Caki2 (cell line): ENCODE measurements around the gene PHF13. TPM values are rescaled to one million over a fixed set of nuclear protein-coding genes. Genes with fewer than 3 reads are reported as not detected.
"Not testable (repeated sequence)": the region's sequence is repeated elsewhere in the genome, so short reads cannot be mapped to it uniquely, and the experiment has no call there.

ENCODE experiments used
- DNase-seq: peaks from one replicate; pipeline ENCODE4 v3.0.0-alpha.2; 2015; ENCODE audit warnings: low read depth
- in situ Hi-C: cut with HindIII; loops from 2 replicates; pipeline ENCODE4 v1.10.0; 2016; ENCODE audit warnings: low sequenced_read_pairs, low pct_unique_long_range_greater_than_20kb, mixed read lengths
- total RNA-seq: library from RNA; depleted of rRNA; stranded (reverse); fragments of >200 nt; shearing (Covaris generic); gene quantifications from 2 replicates; pipeline ENCODE4 v1.2.3, GENCODE V29; 2014; ENCODE audit warnings: low replicate concordance

The PHF13 gene
- total RNA-seq, 1 experiment from 2014 or later = 11.0 TPM

DNA sequence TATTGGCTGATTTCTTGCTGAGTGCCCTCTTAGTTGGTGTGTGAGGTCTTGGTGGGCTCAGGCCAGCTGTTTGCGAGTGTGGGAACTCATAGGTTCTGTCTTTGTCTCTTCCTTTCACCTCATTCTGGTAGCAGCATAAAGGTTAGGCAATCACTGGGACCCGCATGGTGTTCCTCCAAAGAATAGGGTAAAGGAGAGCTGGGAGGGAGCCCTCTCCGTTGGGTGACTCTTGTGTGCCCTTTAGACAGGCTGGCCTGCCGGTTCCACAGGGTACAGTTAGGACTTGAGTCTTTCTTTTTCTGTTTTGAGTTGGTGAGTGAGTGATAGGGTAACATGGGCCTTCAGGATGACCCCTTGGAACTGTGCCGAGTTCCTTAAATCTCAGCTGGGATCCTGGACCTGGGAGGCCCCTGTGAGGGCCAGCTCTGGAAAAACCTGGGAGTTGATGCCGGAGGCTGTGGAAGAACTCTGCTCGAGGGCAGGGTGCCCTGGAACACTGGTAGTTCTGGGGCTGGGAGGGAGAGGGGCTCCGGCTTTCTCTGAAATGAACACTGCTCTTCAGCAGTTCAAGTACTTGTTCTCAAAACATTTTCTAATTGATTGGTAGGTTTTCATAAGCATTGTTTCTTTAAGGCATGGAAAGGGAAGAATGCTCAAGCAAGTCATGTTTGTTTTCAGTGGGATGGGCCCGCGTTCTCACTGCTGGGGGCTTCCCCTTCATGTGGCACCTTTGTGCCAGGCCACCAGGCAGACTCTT is 9.0 kb downstream of the PHF13 start:
- no peak for DNase-seq
- in situ Hi-C loops = no loop called here

DNA sequence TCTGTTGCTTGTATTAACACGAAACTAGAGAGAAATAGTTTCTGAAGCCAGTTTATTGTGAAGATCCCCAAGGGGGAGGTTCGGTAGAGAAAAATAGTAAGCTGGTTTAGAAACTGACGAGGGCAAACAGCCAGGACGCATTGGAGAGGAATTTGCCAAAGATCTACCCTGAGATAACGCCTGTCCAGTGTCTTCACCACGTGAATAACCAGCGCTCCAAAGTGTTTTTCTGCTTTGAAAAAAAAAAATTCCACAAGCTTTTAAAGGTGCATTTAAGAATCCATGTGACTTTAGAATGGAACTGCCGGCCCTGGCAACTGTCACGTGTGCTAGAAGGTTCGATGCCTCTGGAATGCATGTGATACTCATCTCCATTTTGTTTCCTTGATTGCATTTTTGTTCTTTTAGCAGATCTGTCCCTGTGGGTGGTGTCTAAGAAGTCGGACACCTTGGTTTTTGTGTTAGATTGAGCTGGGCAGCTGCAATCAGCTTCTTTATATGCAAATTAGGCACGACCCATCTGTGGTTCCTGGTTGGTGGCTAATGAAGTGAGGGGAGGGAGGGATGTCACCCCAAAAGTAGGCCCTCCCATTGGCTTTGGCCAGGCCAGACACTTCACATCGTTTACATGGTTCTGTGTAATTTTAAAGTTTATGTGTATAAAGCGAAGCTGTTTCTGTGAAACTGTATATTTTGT is 9.9 kb downstream of the PHF13 start:
- in situ Hi-C loops = no loop called here
- DNase-seq = no peak

DNA sequence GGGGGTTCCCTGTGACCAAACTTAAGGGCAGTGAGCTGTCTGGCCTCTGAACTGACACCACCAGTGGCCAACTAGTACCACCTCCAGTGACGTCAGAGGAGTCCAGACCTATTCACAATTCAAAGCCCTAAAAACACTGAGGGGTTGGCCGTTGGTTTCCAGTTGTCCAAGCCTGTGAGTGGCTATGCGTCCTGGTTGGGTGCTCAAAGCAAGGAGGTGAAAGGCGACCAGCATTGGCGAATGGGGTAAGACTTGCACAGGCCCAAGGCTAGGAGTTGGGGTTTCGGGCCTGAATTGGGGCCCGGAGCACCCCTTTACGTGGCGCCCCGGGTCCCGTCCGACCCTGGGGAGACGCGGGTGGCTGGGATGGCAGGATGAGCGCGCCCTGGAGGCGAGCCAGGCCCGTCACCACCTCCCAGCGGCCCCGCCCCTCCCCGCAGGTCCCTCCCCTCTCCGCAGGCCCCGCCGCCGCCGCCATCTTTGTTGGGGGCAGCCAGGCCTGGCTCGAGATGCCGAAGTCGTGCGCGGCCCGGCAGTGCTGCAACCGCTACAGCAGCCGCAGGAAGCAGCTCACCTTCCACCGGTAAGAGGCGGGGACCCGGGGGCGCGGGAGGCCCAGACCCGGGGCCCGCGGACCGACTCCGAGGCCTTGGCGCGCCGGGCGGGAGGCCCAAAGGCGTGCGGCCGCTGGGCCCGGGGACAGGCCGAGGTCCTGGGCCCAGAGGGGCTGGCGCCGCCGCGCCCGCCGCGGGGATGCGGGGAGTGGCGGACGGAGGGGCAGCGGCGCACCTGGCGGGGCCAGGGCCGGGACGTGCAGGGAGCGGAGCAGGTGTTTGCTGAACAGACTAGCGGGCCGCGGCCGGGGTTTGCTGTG is 11.4 kb downstream of the PHF13 start, which contains the start of gene THAP3:
TSS of gene THAP3 (plus strand) at position 159 of the 874 bp plus-strand sequence. CDS start at position 510, 351 bp downstream.
- in situ Hi-C loops = no loop called here
- DNase-seq = peak; percentile 81

DNA sequence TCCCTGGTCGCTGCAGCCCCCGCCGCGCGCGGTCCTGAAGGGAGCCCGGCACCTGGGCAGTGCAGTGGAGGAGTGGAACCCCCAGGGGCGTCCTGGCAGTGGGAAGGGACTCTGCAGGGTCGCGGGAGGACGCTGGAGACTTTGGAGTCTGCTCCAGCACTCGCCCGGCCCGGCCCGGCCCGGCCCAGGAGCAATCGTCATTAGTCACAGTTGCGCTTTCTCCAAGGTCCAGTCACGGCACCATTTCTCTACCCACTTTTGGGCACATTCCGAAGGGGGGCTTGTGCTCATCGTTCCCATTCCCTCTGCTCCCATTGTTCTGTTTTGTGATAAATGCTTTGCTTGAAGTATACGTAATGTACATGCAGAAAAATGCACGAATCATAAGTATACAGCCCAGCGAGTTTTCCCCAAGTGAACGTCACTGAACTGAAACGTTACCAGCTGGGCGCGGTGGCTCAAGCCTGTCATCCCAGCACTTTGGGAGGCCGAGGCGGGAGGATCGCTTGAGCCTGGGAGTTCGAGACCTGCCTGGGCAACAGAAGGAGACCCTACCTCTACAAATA is 12.1 kb downstream of the PHF13 start:
- DNase-seq = peak; percentile 12
- in situ Hi-C loops = no loop called here

DNA sequence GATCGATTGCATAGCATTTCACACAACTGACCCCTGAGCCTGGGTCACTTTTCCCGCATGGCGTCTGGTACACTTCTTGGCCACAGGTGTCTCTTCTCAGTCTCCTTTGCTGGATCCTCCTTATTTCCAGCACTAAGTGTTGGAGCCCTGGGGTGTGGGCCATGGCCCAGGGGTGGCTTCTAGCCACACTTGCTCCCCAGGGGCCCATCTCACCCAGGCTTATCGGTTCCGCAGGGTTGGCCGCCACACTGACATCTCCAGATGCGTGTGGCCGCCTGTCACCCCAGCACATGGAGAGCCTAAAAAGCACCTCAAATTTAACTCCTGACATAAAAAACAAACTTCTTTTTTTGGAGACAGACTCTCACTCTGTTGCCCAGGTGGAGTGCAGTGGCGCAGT is 13.5 kb downstream of the PHF13 start:
- in situ Hi-C loops = no loop called here

DNA sequence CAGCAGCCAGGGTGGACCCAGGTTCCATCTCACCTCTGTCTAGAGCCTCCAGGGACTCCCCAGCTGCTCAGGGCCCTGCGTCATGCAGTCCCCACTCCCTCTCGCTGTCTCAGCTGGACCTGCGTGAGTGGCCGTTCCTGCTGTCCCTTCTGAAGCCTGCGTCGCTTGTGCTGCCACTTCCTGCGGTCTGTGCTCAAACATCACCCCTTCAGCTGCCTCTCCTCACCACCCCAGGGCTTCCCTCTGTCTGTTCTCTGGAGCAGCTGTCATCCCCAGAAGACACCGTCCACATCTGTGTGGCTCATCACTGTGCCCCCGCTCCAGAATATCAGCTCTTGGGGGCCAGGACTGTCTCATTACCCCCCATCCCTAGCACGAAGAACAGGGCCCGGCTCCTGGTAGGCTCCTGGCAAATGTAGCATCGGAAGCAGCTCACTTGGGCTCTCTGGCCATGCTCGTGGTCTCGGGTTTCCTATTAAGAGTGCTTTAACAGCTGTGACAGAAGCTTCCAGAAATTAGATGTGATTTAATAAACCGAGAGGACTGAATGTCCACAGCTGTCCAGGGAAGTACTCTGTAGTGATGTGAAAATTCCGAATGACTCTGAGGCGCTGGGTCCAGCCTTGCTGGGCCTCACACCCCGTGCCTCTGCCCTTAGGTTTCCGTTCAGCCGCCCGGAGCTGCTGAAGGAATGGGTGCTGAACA is 14.5 kb downstream of the PHF13 start:
- in situ Hi-C loops = no loop called here
- DNase-seq = no peak

More for the DNA sequence above, 13.5 kb downstream of the PHF13 start:
- no peak for DNase-seq

DNA sequence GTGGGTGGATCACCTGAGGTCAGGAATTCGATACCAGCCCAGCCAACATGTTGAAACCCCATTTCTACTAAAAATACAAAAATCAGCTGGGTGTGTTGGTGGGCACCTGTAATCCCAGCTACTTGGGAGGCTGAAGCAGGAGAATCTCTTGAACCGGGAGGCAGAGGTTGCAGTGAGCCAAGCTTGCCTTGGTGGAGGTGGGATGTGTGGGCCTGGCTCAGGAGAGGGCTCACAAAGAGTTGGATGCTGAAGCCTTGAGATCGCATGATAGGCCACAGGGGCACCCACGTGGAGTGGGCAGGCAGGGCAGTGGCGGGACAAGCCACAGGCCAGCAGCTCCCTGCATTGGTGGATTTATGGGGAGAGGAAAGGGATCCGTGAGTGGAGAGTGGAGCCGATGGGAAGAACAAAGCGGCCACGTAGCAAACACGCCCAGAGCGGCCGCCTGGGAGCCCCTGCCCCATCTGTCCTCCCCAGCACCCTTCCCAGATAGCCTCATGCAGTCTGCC is 15.5 kb downstream of the PHF13 start:
- DNase-seq = no peak
- in situ Hi-C loops = no loop called here

DNA sequence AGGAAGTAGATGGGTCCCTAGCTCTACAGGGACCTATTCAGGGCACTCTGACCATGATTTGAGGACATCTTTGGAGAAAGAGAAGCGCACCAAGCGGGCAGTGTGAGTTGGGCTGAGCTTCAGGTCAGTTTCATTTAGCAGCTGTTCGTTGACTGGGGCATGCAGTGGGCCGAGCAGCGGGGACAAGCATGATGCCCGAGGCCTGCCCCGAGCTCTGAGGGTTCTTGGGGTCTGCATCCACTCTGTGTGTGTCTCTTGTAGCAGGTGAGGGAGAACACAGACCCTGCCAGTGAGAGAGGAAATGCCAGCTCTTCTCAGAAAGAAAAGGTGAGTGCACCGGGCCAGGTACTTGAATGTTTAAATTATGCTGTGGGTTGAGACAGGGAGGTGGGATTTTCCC is 16.5 kb downstream of the PHF13 start:
- DNase-seq = no peak
- in situ Hi-C loops = no loop called here

DNA sequence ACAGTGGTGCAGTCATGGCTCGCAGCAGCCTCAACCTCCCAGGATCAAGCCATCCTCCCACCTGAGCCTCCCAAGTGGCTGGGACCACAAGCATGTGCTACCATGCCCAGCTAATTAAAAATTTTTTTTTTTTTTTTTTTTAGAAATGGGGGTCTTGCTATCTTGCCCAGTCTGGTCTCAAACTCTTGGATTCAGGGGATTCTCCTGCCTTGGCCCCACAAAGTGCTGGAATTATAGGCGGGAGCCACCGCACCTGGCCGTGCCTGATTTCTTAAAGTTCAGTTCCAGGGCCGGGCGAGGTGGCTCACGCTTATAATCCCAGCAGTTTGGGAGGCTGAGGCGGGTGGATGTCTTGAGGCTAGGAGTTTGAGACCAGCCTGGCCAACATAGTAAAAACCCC is 17.5 kb downstream of the PHF13 start:
- in situ Hi-C loops = no loop called here
- no peak for DNase-seq

DNA sequence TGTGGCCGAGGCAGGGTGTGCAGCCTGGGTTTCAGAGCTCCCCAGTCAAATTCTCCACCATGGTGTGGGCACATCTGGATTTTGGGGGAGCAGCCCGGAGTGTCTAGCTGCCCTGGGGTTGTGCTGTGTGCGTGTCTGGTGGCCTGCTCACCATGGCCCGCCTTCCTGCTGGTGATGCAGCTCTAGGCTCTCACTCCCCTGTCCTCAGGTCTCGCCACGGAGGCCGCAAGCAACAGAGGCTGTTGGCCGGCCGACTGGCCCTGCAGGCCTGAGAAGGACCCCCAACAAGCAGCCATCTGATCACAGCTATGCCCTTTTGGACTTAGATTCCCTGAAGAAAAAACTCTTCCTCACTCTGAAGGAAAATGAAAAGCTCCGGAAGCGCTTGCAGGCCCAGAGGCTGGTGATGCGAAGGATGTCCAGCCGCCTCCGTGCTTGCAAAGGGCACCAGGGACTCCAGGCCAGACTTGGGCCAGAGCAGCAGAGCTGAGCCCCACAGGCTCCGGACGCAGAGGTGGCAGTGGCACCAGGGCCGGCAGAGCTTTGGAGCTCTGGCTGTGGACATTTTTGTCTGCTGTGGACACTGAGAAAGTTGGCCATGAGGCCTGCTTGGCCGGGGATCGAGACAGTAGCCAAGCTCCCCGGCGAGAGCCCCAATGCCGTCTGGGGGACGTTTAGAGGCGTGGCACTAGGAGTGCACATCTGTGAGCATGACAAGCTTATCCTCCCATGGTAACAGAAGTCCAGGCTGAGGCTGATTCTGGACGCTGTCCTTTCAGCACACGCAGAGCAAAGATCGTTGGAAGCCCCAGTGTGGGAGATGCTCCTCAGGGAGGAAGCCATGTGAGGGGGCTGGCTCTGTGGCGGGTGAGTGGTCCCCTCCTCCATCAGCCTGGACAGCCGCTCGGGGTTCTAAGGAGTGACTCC is 19.3 kb downstream of the PHF13 start:
- DNase-seq = no peak
- in situ Hi-C loops = no loop called here

DNA sequence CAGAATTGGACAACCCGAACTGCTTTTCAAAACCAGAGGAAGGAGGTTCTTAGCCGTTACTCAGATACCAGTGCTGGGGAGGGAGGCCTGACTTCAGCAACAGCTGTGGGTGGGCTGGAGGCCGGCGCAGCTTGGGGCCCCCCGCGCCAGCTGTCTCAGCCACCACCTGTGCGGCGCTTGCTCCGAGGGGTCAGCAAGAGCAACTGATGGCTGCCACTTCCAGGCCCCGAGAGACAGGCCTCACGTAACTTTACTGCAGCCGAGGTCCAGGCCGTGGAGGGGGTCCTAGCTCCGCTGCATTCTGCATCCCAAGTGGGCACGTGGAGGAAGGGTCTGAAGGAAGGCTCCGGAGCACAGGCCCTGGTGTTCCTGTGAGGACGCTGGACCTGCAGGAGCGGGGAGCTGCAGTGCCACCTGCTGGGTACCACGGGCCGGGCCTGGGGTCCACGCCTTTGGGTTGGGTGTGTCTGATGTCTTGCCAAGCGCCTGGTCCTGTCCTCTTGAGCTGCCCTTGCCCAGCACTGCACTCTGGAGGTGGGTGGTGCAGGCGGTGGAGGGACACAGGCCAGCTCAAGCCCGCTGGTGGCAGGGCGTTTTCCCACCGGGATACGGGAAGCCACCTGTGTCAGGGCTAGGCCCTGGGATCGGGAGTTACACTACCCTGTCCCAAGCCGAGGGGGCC is 21.0 kb downstream of the PHF13 start:
- in situ Hi-C loops = no loop called here
- DNase-seq = peak; percentile 27

DNA sequence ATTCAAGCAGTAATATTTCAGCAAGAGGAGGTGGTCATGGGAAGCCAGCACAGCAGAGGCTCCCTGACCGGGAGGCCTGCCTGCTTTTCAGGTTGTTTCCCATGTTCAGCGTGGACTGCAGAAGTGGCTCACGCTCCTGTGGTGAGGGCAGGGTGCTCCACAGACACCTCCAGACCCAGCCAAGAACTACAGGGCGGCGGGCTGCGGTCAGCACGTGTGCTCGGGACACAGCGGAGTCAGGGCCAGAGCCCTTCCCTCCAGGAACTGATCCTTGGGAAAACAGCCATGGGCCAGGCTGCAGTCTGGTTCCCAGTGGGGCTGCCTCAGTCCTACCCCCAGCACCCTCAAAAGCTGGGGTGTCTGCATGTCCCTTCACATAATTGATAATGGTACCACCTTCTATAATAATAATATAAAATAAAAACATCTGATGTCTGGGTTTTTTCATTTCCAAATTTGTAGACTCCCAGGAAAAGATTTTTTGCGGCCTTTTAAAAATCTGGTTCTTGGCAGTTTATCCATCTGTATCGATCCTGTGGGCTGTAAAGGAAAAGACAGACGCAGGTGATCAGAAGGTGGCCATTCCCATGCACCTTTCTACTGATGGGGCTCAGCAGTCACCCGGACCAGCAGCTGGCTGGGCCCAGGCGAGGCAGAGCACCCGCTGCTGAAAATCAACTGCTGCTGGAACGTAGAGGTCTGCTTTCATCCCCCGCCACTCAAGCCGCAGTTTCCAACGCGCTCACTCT is 21.8 kb downstream of the PHF13 start:
- in situ Hi-C loops = no loop called here
- DNase-seq = no peak

DNA sequence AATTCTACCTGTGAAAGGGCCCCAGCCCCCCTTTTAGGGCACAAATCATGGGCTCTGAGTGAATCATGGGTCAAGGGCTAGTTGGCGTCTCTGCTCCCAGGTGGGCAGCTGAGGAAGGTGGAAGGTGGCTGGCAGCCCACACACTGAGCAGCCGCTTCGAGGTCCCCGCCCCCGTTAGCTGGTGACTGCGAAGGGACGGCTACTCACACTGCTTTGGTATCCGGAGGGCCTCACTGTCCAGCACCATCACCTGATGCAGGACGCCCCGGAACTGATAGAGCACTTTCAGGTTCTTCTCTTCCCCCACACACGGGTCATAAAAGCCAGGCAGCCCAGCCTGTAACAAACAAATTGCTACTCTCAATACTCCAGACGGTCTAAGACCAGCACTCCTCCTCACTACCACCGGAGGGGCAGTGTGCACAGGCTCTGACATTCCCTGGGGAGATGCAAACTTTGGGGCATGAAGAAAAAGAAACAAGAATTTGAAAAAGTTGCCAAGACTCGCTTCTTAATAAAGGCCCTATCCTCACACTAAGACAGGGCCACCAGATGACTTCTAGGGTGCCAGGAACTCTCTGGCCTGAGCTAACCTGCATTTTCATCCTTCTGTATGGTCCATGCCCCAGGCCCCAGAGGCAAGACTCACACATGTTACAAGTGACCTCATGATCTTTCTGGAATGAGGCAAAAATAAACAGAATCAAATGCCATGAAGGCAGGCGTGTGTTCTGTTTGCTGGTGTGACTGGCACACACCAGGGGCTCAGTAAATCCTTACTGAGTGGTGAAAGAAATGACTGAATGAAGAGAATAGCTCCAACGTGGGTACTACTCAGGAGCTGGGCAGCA is 22.6 kb downstream of the PHF13 start:
- DNase-seq = no peak
- in situ Hi-C loops = no loop called here

DNA sequence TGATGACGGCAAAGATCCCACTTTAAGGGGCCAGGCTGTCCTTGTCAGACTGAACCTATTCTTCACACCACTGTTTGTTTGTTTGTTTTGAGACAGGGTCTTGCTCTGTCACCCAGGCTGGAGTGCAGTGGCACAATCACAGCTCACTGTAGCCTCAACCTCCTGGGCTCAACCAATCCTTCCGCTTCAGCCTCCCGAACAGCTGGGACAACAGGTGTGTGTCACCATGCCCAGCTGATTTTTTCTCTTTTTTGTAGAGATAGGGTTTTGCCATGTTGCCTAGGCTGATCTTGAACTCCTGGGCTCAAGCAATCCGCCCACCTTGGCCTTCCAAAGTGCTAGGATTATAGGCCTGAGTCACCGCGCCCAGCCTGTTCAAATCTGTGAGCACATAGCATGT is 23.2 kb downstream of the PHF13 start:
- in situ Hi-C loops, DNase-seq: not testable (repeated sequence)

DNA sequence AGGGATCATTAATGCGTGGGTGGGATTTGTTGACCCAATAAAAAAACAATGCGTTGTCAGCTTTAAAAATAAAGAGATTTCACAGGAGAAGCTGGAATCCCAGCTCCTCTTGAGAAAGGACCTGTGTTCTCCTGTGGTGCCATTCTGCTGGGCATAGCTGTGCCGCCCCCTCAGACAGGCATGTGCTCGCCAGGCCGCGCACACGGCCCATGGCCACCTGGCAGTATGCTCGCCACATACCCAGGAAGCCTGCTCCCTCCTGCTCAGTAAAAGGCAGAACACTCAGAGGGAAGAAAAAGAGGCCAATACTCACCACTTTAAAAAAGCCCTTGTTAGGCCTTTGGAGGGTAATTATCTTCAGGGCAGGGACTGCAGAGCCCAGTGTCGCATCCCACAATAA is 24.2 kb downstream of the PHF13 start:
- in situ Hi-C loops = no loop called here
- DNase-seq = no peak
